Testis (tissue), 3 donors: ENCODE data around the gene RIC1. TPM values are rescaled to one million over a fixed set of nuclear protein-coding genes. Genes with fewer than 3 reads are reported as not detected.
"Not testable (repeated sequence)": the region's sequence is repeated elsewhere in the genome, so short reads cannot be mapped to it uniquely, and the experiment has no call there.

ENCODE experiments used
- DNase-seq: peaks from one replicate; pipeline ENCODE4 v3.0.0-alpha.2; 2019
- H3K27ac ChIP-seq, 2 donors: fragments of 200-600 bp; sonication (generic); one replicate each; pipeline ENCODE4 v1.5.1; 2019
- H3K27me3 ChIP-seq: fragments of 200-600 bp; sonication (generic); one replicate; pipeline ENCODE4 v1.5.1; 2019
- H3K36me3 ChIP-seq: fragments of 200-600 bp; sonication (generic); one replicate; pipeline ENCODE4 v1.5.1; 2017; ENCODE audit warnings: low read depth; ENCODE audit errors: missing control alignments
- H3K4me1 ChIP-seq: fragments of 200-600 bp; sonication (generic); one replicate; pipeline ENCODE4 v1.5.1; 2019
- H3K4me3 ChIP-seq, 2 donors: fragments of 200-600 bp; sonication (generic); one replicate each; pipeline ENCODE4 v1.5.1; 2017 to 2019
- H3K9me3 ChIP-seq: fragments of 200-600 bp; sonication (generic); one replicate; pipeline ENCODE4 v1.5.1; 2017
- POLR2A ChIP-seq: fragments of 450-650 bp; IDR thresholded peaks from one replicate; pipeline ENCODE4 v1.6.1; 2017; ENCODE audit warnings: antibody characterized with exemption, mild to moderate bottlenecking, moderate library complexity
- WGBS, 2 donors: methylation state at CpG; one replicate each; pipeline ENCODE4 v1.1.5; 2018; 5-methylcytosine and 5-hydroxymethylcytosine counted together
- intact Hi-C: fragments of 100-400 bp; cut with DNase I; formaldehyde crosslinking; loops from one replicate; pipeline ENCODE4 v1.15.1; 2023; ENCODE audit warnings: low total_unique reads
- polyA plus RNA-seq: library from polyadenylated mRNA; stranded (reverse); fragments of 350-450 nt; fragmentation: Illumina TruSeq; extraction: RNeasy Lipid Tissue Mini Kit (QIAGEN cat#74804); gene quantifications from one replicate; pipeline ENCODE4 v1.2.3, GENCODE V29; 2014; ENCODE audit warnings: low read depth, low replicate concordance; ENCODE audit not compliant: insufficient read depth
- total RNA-seq, 2 donors: library from RNA; depleted of rRNA; stranded (reverse); fragments of >200 nt; gene quantifications; one replicate each; pipeline ENCODE4 v1.2.3, GENCODE V29; 2016
- TF ChIP-seq, protein P1 (sequence below), 3 experiments: fragments of 450-650 bp in 2 of 3; fragments of 200-600 bp in 1 of 3; sonication (generic) in 1 of 3; IDR thresholded peaks; one replicate each; pipeline ENCODE4 v1.5.1; 2016 to 2019; ENCODE audit warnings: antibody characterized with exemption in 3 of 3, mild to moderate bottlenecking in 2 of 3, moderate library complexity in 1 of 3

The RIC1 gene
- total and polyA plus RNA-seq, 3 donors from 2014 or later: 25.6 to 45.5 (median 44.0) TPM

DNA sequence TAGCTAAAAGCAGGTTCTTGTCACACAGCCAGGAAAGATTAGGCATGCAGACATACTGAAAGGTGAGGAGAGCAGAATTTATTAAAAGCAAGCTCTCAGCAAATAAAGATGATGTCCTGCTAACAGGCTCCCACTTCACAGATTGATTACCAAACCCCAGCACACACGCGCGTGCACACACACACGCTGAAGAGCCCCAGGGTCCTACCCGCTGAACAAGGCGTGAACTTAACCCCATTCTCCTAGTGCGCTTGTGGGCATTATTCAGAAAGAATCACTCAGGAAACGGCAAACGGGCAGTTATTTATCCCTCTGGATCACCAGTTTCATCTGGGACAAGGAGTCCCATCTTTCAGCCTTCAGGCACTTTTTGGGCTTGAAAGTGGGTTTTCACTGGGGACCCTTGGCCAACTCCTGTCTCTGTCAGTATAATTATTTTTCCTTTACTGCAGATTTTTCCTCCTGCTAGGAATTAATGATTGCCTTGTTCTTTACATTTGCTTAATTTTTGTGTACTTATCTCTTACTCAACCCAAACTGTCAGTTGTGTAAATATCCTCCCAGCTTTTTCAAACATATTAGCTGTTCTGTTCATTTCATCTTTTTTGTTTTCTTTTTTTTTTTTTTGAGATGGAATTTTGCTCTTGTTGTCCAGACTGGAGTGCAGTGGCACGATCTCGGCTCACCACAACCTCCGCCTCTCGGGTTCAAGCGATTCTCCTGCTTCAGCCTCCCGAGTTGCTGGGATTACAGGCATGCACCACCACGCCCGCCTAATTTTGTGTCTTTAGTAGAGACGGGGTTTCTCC, 92.6 kb downstream of the RIC1 start:
- WGBS, 2 donors: 96 to 97% methylated on average over 18 of the region's 18 CpGs
- Histone ChIP-seq H3K36me3 (no peaks in the 10 kb centered on the region), H3K4me1 (no peaks in the 10 kb centered on the region), H3K9me3 (no peaks in the 10 kb centered on the region), H3K27me3 (no peaks in the 10 kb centered on the region), H3K4me3 (no peak overlapping the region), H3K27ac (no peak overlapping the region)
- TF ChIP-seq POLR2A: no peak
- TF ChIP-seq, protein P1, sequence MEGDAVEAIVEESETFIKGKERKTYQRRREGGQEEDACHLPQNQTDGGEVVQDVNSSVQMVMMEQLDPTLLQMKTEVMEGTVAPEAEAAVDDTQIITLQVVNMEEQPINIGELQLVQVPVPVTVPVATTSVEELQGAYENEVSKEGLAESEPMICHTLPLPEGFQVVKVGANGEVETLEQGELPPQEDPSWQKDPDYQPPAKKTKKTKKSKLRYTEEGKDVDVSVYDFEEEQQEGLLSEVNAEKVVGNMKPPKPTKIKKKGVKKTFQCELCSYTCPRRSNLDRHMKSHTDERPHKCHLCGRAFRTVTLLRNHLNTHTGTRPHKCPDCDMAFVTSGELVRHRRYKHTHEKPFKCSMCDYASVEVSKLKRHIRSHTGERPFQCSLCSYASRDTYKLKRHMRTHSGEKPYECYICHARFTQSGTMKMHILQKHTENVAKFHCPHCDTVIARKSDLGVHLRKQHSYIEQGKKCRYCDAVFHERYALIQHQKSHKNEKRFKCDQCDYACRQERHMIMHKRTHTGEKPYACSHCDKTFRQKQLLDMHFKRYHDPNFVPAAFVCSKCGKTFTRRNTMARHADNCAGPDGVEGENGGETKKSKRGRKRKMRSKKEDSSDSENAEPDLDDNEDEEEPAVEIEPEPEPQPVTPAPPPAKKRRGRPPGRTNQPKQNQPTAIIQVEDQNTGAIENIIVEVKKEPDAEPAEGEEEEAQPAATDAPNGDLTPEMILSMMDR (IDR thresholded peaks at IDR 0.05): no peak
- DNase-seq: no peak
- intact Hi-C loops: no loop called here

DNA sequence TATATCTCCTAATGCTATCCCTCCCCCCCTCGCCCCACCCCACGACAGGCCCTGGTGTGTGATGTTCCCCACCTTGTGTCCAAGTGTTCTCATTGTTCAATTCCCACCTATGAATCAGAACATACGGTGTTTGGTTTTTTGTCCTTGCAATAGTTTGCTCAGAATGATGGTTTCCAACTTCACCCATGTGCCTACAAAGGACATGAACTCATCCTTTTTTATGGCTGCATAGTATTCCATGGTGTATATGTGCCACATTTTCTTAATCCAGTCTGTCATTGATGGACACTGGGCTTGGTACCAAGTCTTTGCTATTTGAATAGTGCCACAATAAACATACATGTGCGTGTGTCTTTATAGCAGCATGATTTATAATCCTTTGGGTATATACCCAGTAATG, 93.8 kb downstream of the RIC1 start:
- DNase-seq, H3K4me1 ChIP-seq, H3K9me3 ChIP-seq, intact Hi-C loops, H3K36me3 ChIP-seq, H3K4me3 ChIP-seq, H3K27ac ChIP-seq, H3K27me3 ChIP-seq: not testable (repeated sequence)
- 92 to 96% methylated on average over 4 of the region's 4 CpGs for WGBS, 2 donors

DNA sequence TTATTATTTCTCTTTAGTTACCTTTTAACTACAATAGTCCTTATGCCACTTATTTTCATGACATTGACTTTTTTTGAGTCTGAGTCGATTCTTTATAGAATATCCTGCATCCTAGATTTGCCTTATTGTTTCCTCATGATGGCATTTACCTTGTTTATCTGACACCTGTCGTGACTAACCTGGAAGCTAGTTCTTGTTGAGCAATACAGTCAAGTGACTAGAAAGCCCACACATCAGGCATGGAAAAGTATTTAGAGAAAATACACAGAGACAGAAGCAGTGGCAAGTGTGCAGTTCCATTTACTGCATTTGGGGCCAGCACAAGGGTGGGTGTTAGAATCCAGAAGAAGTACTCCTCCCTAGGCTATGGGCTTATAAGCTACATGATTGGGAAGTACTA, 106.2 kb downstream of the RIC1 start:
- Histone ChIP-seq H3K4me1 (no peaks in the 10 kb centered on the region), H3K9me3 (no peaks in the 10 kb centered on the region), H3K36me3 (no peaks in the 10 kb centered on the region)

DNA sequence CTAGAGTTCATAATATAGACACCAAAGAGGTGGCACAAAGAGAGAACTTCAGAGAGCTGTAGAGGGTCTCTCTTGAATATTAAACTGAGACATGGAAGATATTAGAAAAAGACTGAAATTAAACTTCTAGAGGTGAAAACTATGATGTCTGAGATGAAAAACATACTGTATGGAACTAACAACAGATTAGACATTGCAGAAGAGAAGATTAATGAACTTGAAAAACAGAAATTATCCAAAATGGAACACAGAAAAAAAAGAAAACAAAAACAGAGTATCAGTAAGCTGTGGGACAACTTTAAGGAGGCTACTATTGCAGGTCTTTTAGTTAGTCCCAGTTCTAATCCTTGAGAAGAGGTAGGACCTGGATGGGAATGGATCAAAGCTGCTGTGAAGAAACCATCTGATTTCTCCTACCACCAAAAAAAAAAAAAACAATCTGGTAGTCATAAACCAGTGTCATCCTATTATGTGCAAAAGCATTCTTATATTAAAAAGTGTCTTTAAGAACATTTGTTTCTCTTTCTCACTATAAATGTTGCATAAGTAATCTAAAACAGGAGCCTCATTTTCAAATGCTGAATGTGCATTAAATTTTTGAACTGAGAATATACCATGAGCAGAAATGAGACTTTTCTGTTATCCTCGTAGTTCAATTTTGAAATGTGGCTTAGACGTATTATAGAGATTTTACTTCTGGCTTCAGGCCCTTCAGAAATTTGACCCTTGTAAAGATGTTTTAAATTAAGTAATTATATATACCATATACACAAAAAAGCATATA, 107.8 kb downstream of the RIC1 start:
- Histone ChIP-seq H3K36me3 (no peaks in the 10 kb centered on the region), H3K27me3 (no peaks in the 10 kb centered on the region), H3K4me3 (no peak overlapping the region), H3K27ac (no peak overlapping the region), H3K9me3 (no peaks in the 10 kb centered on the region), H3K4me1 (no peaks in the 10 kb centered on the region)
- 64 to 96% methylated on average over 2 of the region's 2 CpGs for WGBS, 2 donors
- intact Hi-C loops: no loop called here
- TF ChIP-seq, protein P1 (IDR thresholded peaks at IDR 0.05): no peak
- no peak for TF ChIP-seq POLR2A
- DNase-seq: no peak

More for the DNA sequence above, 106.2 kb downstream of the RIC1 start:
- TF ChIP-seq, protein P1 (IDR thresholded peaks at IDR 0.05): no peak
- DNase-seq: no peak
- intact Hi-C loops: no loop called here
- 96 to 97% methylated on average over 2 of the region's 2 CpGs for WGBS, 2 donors
- H3K4me3 ChIP-seq: no peak overlapping the region
- no peaks in the 10 kb centered on the region for H3K27me3 ChIP-seq
- H3K27ac ChIP-seq: no peak overlapping the region

DNA sequence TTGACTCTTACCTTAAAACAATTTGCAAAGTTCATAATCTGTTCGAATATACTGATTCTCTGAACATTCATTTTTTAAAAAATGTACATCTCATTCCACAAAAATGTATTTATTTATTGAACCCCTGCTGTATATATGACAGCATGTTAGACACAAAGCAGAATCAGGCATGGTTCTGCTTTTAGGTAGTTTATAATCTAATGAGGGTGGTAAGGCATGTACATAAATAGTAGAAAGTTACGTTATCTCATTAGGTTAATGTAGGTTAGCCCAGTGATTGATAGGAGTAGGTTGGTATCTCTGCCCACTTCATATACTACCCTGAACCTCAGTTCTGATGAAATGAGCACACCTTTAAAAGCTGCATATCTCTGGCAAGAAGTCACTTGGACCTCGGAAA, 114.2 kb downstream of the RIC1 start:
- no peak overlapping the region for H3K4me3 ChIP-seq
- intact Hi-C loops: no loop called here
- no peak for DNase-seq
- no peaks in the 10 kb centered on the region for H3K27me3 ChIP-seq
- H3K36me3 ChIP-seq: no peaks in the 10 kb centered on the region
- TF ChIP-seq, protein P1 (IDR thresholded peaks at IDR 0.05): no peak
- TF ChIP-seq POLR2A: no peak
- 89 to 95% methylated on average over 3 of the region's 3 CpGs for WGBS, 2 donors
- H3K4me1 ChIP-seq: no peaks in the 10 kb centered on the region
- no peaks in the 10 kb centered on the region for H3K9me3 ChIP-seq
- H3K27ac ChIP-seq: no peak overlapping the region
